Psoas muscle (tissue), 8 donors: ENCODE measurements around the gene ZNF418. TPM values are rescaled to one million over a fixed set of nuclear protein-coding genes. Genes with fewer than 3 reads are reported as not detected.

Source experiments
- ATAC-seq, 4 donors: fragments of 200-7000 bp; cut with Tn5 transposase; one replicate each; pipeline ENCODE4 v1.9.1; 2020; ENCODE audit warnings: moderate library complexity in 3 of 4, mild to moderate bottlenecking in 2 of 4
- DNase-seq, 2 donors: peaks; one replicate each; pipeline ENCODE4 v3.0.0-alpha.2; 2020
- H3K27ac ChIP-seq: fragments of 200-600 bp; one replicate; pipeline ENCODE4 v1.8.0; 2022
- H3K27me3 ChIP-seq, 3 donors: fragments of 200-600 bp in 1 of 3; one replicate each; pipeline versions ENCODE4 v1.6.1 to v1.8.0; 2013 to 2022; ENCODE audit warnings: low read length in 2 of 3, mild to moderate bottlenecking in 2 of 3, moderate library complexity in 1 of 3; ENCODE audit not compliant: insufficient read depth in 3 of 3
- H3K36me3 ChIP-seq, 2 donors: fragments of 200-600 bp in 1 of 2; one replicate each; pipeline versions ENCODE4 v1.6.1 to v1.8.0; 2013 to 2022; ENCODE audit warnings: low read depth in 1 of 2, mild to moderate bottlenecking in 1 of 2, moderate library complexity in 1 of 2; ENCODE audit not compliant: insufficient read depth in 1 of 2
- H3K4me1 ChIP-seq: fragments of 200-600 bp; one replicate; pipeline ENCODE4 v1.8.0; 2022
- H3K4me3 ChIP-seq: fragments of 200-600 bp; one replicate; pipeline ENCODE4 v1.8.0; 2022; ENCODE audit warnings: mild to moderate bottlenecking
- H3K9me3 ChIP-seq: fragments of 200-600 bp; one replicate; pipeline ENCODE4 v1.8.0; 2022
- CTCF ChIP-seq: fragments of 200-600 bp; IDR thresholded peaks from one replicate; pipeline ENCODE4 v1.8.0; 2022; ENCODE audit warnings: antibody characterized with exemption
- WGBS, 3 donors: extraction: QIAGEN DNeasy Blood & Tissue Kit; methylation state at CpG; one replicate each; pipeline versions ENCODE4 v1.1.6 to v1.1.7; 2013; 5-methylcytosine and 5-hydroxymethylcytosine counted together
- intact Hi-C, 2 donors: fragments of 100-400 bp; cut with DNase I; formaldehyde crosslinking; loops; one replicate each; pipeline versions ENCODE4 v1.11.0 to v1.14.2; 2022
- polyA plus RNA-seq, 3 donors: library from polyadenylated mRNA; stranded (reverse); fragments of 200-250 nt; gene quantifications; one replicate each; pipeline ENCODE4 v1.2.3, GENCODE V29; 2013
- total RNA-seq, 4 donors: library from RNA; stranded (reverse); fragmentation: NEBNext Ultra II Directional in 2 of 4; extraction: Animal tissue kit (Norgen Biotek cat#: 25700) in 2 of 4; gene quantifications; one replicate each; pipeline versions ENCODE4 v1.2.1 to v1.2.4, GENCODE V29; 2021 to 2023
- donor health status: healthy with polysubstance abuse.
- donor health status: DM: no; HTN: no; CAD: no; lungs with moderate emphysema.
- donor health status: Bipolar disorder and iron deficiency.
- donor health status: healthy.
- donor health status: DM: yes; HTN: yes; CAD: no.
- donor health status: DM: no; HTN: no; CAD: no.
- donor health status: DM: no; HTN: no; CAD: no.
- donor health status: DM: yes; HTN: yes; CAD: no.

The ZNF418 gene
- total and polyA plus RNA-seq, 7 donors: 0.68 to 6.1 (median 2.7) TPM

GRCh38 chr19:57961785-57962184, 26.6 kb upstream of the ZNF418 start:
- peaks cover 84% of the 10 kb centered on the region for H3K9me3 ChIP-seq
- H3K27me3 ChIP-seq: no peaks in the 10 kb centered on the region
- no peak for TF ChIP-seq CTCF
- H3K4me1 ChIP-seq: no peaks in the 10 kb centered on the region
- intact Hi-C loops: no loop called here
- WGBS, 3 donors: 71 to 84% (median 81%) methylated on average over 1 of the region's 1 CpG
- no peak overlapping the region for H3K4me3 ChIP-seq
- ATAC-seq: no peak
- no peak for DNase-seq
- peaks cover 0 to 5% of the 10 kb centered on the region in 2 donors for H3K36me3 ChIP-seq
- H3K27ac ChIP-seq: no peak overlapping the region

- Histone ChIP-seq H3K4me3 (no peak overlapping the region), H3K36me3 (no peaks in the 10 kb centered on the region), H3K27ac (no peak overlapping the region), H3K9me3 (peaks cover 52% of the 10 kb centered on the region), H3K27me3 (no peaks in the 10 kb centered on the region), H3K4me1 (no peaks in the 10 kb centered on the region)
- ATAC-seq: no peak
- DNase-seq: no peak
- no peak for TF ChIP-seq CTCF
- intact Hi-C loops: no loop called here
- 87 to 91% (median 87%) methylated on average over 4 of the region's 4 CpGs for WGBS, 3 donors
These were observed 19.8 kb upstream of the ZNF418 start for GRCh38 chr19:57954996-57955395.

- 87 to 91% (median 91%) methylated on average over 11 to 12 of the region's 12 CpGs for WGBS, 3 donors
- no peak for ATAC-seq
These were observed 14.5 kb upstream of the ZNF418 start for GRCh38 chr19:57949702-57950101.

GRCh38 chr19:57949296-57949695, 14.1 kb upstream of the ZNF418 start:
- Histone ChIP-seq H3K9me3 (peaks cover 50% of the 10 kb centered on the region), H3K27ac (no peak overlapping the region), H3K4me1 (peaks cover 5% of the 10 kb centered on the region), H3K4me3 (no peak overlapping the region), H3K36me3 (peaks cover 0 to under 1% of the 10 kb centered on the region in 2 donors), H3K27me3 (no peaks in the 10 kb centered on the region)
- 92 to 96% (median 92%) methylated on average over 22 to 24 of the region's 24 CpGs for WGBS, 3 donors
- ATAC-seq (no peak), DNase-seq (no peak)
- intact Hi-C loops: no loop called here
- TF ChIP-seq CTCF: no peak

More at GRCh38 chr19:57949702-57950101, 14.5 kb upstream of the ZNF418 start:
- H3K27me3 ChIP-seq: no peaks in the 10 kb centered on the region
- no peak overlapping the region for H3K4me3 ChIP-seq
- no peak overlapping the region for H3K27ac ChIP-seq
- H3K36me3 ChIP-seq: no peaks in the 10 kb centered on the region
- peaks cover 5% of the 10 kb centered on the region for H3K4me1 ChIP-seq
- H3K9me3 ChIP-seq: peaks cover 47% of the 10 kb centered on the region
- no peak for TF ChIP-seq CTCF
- no peak for DNase-seq
- intact Hi-C loops: no loop called here
